ENCODE data around the gene LPP.

Gene LPP

GRCh38 chr3:188497021-188497420 is 343.1 kb downstream of the LPP start:
- Histone ChIP-seq H3K27me3 (ENCODE audit: insufficient read depth, poor library complexity, severe bottlenecking) (no peaks in the 10 kb centered on the region), H3K27ac (replicated peaks) (no peak overlapping the region), H3K4me3 (replicated peaks; ENCODE audit: insufficient read depth, low read length) (no peak overlapping the region)
- no peak for TF ChIP-seq REST (IDR thresholded peaks at IDR 0.05; ENCODE audit: insufficient replicate concordance, low read depth)
- TF ChIP-seq SPI1 (IDR thresholded peaks at IDR 0.05; ENCODE audit: borderline replicate concordance, low read depth): no peak; the same call in 1 of the 2 replicates
- TF ChIP-seq CTCF (IDR thresholded peaks at IDR 0.05; ENCODE audit: insufficient read depth, low read length): no peak
- no peak for TF ChIP-seq GABPA (IDR thresholded peaks at IDR 0.05; ENCODE audit: low read depth)
- TF ChIP-seq POLR2AphosphoS5 (IDR thresholded peaks at IDR 0.05; ENCODE audit: low read depth): no peak
- no peak for DNase-seq (ENCODE audit: low read depth in 1 of 2, low spot score in 1 of 2)

GRCh38 chr3:188503647-188504046 is 349.7 kb downstream of the LPP start:
- TF ChIP-seq CTCF (IDR thresholded peaks at IDR 0.05; ENCODE audit: insufficient read depth, low read length): no peak
- no peak for TF ChIP-seq POLR2AphosphoS5 (IDR thresholded peaks at IDR 0.05; ENCODE audit: low read depth)
- TF ChIP-seq SPI1 (IDR thresholded peaks at IDR 0.05; ENCODE audit: borderline replicate concordance, low read depth): no peak
- TF ChIP-seq REST (IDR thresholded peaks at IDR 0.05; ENCODE audit: insufficient replicate concordance, low read depth): no peak
- no peak for TF ChIP-seq GABPA (IDR thresholded peaks at IDR 0.05; ENCODE audit: low read depth)
- no peak for DNase-seq (ENCODE audit: low read depth in 1 of 2, low spot score in 1 of 2)

GRCh38 chr3:188505151-188505550 is 351.2 kb downstream of the LPP start:
- no peak overlapping the region for H3K4me3 ChIP-seq (replicated peaks; ENCODE audit: insufficient read depth, low read length)
- no peak for TF ChIP-seq SPI1 (IDR thresholded peaks at IDR 0.05; ENCODE audit: borderline replicate concordance, low read depth)
- no peak for TF ChIP-seq POLR2AphosphoS5 (IDR thresholded peaks at IDR 0.05; ENCODE audit: low read depth)
- no peak for TF ChIP-seq REST (IDR thresholded peaks at IDR 0.05; ENCODE audit: insufficient replicate concordance, low read depth)
- TF ChIP-seq CTCF (IDR thresholded peaks at IDR 0.05; ENCODE audit: insufficient read depth, low read length): no peak
- no peaks in the 10 kb centered on the region for H3K27me3 ChIP-seq (ENCODE audit: insufficient read depth, poor library complexity, severe bottlenecking)
- no peak for DNase-seq (ENCODE audit: low read depth in 1 of 2, low spot score in 1 of 2)
- no peak overlapping the region for H3K27ac ChIP-seq (replicated peaks)

More at GRCh38 chr3:188503647-188504046, 349.7 kb downstream of the LPP start:
- H3K27ac ChIP-seq (replicated peaks): no peak overlapping the region
- no peaks in the 10 kb centered on the region for H3K27me3 ChIP-seq (ENCODE audit: insufficient read depth, poor library complexity, severe bottlenecking)
- H3K4me3 ChIP-seq (replicated peaks; ENCODE audit: insufficient read depth, low read length): no peak overlapping the region
